ENCODE data around the gene PTGDS.

DNA sequence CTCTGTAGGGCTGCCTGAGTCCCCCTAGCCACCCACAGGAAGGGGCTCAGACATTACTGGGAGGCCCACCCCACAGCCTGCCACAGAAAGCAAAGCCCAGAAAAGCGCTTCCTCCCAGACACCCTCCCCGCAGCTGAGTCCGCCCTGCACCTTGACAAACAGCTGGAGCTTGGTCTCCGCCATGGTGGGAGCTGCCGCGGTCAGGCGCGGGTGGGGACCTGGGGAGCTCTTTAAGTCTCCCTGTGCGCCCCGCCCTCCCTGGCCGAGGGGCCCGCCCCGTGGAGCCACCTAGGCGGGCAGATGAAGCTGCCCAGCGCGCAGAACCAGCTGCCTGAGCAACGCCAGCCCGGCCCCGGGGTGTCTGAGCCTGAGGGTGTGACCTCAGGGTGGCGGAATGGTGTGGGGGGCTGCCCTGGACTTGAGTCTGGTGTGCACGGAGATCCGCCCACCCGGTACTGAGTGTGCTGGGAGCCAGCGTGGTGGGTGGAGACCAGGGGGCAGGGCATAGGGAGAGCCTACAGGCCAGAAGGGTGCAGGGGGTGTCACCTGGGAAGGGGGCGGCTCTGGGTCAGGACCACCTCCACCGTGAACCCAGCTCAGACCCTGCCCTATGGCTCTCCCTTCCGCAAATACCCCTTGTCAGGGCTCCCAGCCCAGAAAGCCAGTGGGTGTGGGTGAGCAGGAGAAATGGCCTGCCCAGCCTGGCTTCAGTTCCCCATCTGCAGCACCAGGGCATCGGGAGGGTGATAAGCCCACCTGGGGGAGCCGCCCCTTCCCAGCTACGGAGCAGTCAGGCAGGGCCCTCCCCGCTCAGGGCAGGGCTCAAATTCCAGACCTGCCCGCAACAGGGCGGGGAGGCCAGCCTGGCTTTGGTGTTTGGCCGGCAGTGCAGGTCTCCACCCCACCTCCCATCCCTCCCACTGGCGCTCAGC is 19.3 kb downstream of the PTGDS start, which contains the start of gene CLIC3:
- TF ChIP-seq CTCF (tag by site-specific recombination; IDR thresholded peaks at IDR 0.05) (no peak), ZNF311 (tag by site-specific recombination; IDR thresholded peaks at IDR 0.05; ENCODE audit: borderline replicate concordance) (no peak), ZNF514 (tag by site-specific recombination; IDR thresholded peaks at IDR 0.05) (no peak), ZNF155 (tag by site-specific recombination; IDR thresholded peaks at IDR 0.05) (no peak), GFI1B (tag by site-specific recombination; IDR thresholded peaks at IDR 0.05) (no peak), ZNF324 (tag by site-specific recombination; IDR thresholded peaks at IDR 0.05) (no peak)

All from HEK293 (cell line).